ENCODE measurements around the gene NRCAM.
"Not testable (repeated sequence)": the region's sequence is repeated elsewhere in the genome, so short reads cannot be mapped to it uniquely, and the experiment has no call there.

Gene NRCAM

DNA sequence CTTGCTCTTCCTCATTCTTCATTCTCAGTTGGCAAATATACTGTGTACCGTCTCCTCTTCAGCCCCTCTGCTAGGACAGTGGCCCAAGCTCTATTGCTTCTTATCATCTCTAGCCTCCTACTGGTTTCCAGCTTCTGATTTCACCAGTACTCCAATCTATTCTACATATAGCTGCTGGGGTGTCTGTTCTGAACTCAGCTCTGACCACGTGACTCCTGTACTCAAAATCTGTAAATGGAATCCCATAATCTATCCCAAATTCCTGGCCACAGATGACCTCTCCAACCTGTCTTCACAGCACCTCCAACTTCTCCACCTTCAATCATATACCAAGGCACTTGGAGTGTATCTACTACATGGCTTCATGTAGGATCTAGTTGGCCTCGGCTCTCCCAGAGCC is 152.9 kb downstream of the NRCAM start:
- no peak for DNase-seq

- DNase-seq, result no peak
Observed at GRCh38 chr7:108301387-108301786, 154.8 kb downstream of the NRCAM start.

DNA sequence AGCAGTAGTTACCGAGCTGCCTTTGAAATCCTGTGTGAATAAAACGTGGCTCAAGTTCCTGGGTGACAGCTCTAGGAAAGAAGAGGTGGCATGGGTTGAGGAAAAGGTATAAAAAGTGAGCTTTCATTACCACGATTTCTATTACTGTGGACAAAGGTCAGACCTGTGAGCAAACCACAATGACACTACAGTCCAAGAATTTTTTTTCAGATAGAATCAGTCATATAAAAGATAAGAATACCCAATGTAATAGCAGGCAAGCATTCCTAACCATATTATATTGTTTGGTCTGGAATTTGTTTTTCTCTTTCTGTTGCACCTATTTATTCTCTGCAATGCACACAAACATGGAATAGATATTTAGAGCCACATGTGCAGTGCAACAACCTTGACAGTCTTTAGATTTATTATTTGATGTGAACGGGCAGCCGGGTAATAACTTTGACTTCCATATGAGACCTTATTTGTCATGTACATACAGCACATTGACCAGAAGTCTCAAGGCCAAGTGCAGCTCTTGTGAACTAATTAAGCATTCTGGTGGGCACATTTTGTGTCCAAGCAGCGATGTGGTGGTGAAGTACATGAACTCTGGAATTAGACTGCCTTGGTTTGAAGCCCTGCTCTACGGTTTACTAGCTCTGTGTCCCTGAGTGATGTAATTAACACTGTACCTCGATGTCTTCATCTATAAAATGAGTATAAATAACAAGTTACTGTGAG is 156.8 kb downstream of the NRCAM start:
- DNase-seq, result no peak

DNA sequence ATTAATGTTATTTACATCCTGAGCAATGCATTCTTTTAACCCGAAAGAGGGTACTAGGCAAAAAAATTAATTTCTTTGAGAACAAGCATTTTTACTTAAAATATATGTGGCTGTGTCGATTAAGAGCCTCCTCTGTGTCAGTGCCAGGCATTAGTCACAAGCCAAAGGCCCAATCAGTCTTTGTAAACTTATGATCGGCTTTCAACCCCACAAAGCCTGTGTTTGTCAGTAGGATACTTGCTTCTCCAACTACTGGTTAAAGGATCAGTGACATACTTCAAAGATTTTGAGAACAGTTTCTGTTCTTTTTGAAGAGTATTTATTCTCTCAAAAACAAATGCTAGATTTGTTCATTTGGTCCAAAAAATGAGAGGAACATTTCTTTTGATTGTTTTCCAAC is 159.3 kb downstream of the NRCAM start:
- DNase-seq, result no peak

DNA sequence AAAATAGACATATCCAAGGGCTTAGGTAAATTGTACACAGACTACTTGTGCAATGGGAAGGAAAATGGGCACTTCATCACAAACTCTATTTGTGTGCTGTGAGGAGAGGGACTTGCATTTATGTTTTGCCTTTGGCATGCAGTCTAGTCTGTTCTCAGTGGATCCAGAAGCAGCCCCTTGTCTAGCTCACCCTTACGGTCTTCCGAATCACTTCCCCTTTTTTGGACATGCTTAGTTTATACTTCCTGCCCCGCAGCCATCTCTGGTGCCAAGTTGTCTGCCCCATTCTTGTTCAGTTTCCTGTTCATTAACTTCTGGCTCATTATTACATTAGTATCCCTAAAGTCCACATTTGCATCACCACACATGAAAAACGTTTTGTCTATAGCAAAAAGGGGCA is 161.6 kb downstream of the NRCAM start:
- DNase-seq, result no peak

- DNase-seq, result no peak
Observed at GRCh38 chr7:108293149-108293612, 163.1 kb downstream of the NRCAM start.

DNA sequence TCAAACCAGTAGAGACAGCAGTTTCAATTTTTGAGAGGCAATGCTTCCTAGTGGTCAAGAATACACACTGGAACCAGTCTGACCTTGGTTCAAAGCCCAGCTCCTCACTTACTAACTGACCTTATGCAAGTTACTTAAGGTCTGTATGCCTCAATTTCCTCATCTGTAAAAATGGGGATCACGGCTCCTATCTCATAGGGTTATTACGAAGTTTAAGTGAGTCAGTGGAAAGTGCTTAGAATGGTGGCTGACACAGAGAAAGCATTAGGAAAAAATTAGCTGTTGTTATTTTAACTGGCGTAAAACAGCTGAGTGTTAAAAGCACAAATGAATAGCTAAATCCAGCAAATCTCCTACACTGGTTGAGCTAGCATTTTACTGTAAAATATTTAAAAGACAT is 163.7 kb downstream of the NRCAM start:
- no peak for DNase-seq

GRCh38 chr7:108291791-108292440 is 164.3 kb downstream of the NRCAM start:
- no peak for DNase-seq

DNA sequence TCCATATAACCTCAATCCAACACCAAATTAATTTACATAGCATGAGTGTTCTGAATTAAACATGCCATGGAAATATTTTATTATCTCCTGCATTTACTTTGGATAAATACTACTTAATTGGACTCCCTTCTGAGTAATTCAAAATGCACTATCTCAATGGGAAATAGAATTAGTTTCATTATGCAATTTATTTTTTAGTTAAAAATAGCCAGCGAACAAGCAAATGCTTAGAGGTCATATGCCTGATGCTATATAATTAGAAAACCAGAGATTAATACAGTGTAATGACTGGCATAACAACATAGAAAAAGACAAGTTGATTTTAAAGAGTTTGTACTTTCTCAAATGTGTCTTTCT is 165.1 kb downstream of the NRCAM start:
- no peak for DNase-seq

- DNase-seq, result no peak
Observed at GRCh38 chr7:108290459-108291151, 165.6 kb downstream of the NRCAM start.

DNA sequence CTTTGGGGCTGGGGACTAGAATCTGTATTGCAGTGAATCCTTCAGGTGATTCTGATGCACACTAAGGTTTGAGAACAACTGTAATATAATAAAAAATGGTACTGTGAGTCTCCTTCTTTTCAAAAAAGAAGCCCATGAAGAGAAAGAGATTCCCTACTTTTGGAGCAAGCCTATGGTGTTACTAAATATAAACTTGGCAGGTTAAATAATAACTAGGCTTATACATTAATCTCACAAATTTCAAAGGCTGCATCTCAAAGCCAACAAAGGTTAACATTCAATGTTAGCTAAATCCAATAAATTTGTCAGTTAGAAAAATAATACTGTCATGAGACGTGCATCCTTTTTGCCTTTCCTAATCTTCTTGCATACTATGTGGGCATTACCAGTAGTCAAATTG is 166.4 kb downstream of the NRCAM start:
- DNase-seq, result no peak

GRCh38 chr7:108287857-108288256 is 168.4 kb downstream of the NRCAM start:
- no peak for DNase-seq

- no peak for DNase-seq
Observed at GRCh38 chr7:108286290-108286904, 169.8 kb downstream of the NRCAM start.

DNA sequence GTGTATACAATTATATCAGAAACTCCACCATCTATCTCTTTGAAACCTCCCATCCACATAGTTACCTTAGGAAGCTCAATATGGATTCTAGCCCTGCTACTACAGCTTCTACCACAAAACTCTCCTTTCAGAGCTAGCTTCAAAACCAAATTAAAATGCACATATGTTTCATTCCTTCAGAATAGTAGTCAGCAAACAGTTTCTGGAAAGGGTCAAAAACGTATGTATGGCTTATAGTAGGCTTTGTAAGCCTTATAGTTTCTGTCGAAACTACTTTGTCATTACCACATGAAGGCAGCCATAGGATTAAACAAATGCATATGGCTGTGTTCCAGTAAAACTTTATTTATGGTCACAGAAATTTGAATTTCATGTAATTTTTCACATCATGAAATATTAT is 170.5 kb downstream of the NRCAM start:
- no peak for DNase-seq

DNA sequence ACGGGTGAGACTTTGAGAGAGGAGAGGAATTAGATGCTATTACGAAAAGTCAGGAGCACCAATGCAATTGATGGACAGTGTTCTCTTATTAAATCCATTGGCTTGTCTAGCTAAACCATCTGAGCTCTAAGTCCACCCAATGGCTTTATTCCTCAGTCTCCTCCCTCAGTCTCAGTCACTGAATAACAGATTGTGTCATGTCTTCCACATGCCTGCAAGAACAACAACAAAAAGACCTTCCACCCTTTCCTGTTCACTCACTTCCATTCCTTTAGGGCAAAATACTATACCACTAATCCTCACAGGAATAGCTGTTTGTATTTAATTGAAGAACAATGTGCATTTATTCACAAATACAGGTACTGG is 171.2 kb downstream of the NRCAM start:
- DNase-seq, result no peak

DNA sequence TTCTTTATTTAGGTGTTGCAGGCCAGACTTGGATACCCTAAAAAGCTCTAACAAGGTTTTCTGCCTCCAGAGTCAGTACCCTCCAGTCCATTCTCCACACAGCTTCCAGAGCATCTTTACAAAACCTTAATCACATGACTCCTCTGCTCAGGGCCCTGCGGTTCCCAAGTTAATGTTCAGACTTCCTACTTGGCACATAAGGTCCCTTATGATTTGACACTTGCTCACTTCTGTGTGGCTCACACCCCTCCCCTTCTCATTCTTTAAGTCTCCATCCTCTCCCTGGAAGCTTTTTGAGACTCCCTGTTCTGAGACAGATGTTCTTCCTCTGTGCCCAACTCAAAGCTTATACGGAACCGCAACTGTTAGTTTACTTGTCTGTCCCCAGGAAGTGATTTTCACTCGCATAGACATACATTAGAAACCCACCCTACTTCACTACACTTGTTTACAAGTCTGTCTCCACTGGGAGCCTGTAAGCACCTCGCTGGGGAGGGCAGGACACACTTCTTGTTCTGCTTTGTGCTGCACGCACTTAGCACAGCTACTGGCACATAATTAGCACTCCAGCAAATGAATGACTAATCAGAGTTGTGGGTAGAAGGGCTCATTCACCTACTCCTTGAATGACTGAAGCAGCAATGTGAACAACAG is 171.8 kb downstream of the NRCAM start:
- no peak for DNase-seq

- no peak for DNase-seq
Observed at GRCh38 chr7:108283252-108283651, 173.0 kb downstream of the NRCAM start.

- no peak for DNase-seq
Observed at GRCh38 chr7:108282427-108282996, 173.7 kb downstream of the NRCAM start.

- DNase-seq, result no peak
Observed at GRCh38 chr7:108280136-108280535, 176.1 kb downstream of the NRCAM start.

DNA sequence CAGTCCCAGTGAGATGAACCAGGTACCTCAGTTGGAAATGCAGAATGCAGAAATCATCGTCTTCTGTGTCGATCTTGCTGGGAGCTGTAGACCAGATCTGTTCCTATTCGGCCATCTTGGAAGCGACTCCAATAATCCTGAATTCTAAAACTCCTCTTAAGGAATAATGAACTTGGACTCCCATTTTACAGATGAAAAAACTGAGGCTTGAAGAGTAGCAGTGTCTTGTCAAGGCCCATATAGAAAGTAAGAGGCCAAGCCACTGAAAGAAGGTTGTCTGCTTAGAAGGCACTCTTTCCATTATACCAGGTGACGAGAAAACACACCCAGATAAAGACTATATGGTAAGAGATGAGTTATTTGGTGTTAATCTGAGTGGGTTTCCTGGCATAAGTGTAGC is 177.5 kb downstream of the NRCAM start:
- no peak for DNase-seq

GRCh38 chr7:108278281-108278680 is 178.0 kb downstream of the NRCAM start:
- DNase-seq, result no peak

GRCh38 chr7:108274447-108274846 is 181.8 kb downstream of the NRCAM start:
- not testable (repeated sequence) for DNase-seq

DNA sequence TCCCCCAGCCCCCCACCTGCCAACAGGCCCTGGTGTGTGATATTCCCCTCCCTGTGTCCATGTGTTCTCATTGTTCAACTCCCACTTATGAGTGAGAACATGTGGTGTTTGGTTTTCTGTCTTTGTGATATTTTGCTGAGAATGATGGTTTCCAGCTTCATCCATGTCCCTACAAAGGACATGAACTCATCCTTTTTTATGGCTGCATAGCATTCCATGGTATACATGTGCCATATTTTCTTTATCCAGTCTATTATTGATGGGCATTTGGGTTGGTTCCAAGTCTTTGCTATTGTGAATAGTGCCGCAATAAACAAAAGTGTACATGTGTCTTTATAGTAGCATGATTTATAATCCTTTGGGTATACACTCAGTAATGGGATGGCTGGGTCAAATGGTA is 183.3 kb downstream of the NRCAM start:
- not testable (repeated sequence) for DNase-seq
